HepG2 (cell line): Measurements from ENCODE around the gene TUBGCP4. TPM values are rescaled to one million over a fixed set of nuclear protein-coding genes. Genes with fewer than 3 reads are reported as not detected.

Source experiments
- CEBPB ChIP-seq: IDR thresholded peaks from 2 replicates; pipeline ENCODE4 v1.6.1; 2011; ENCODE audit warnings: low read depth, low read length, improper control_type of control experiment, borderline replicate concordance
- EHMT2 ChIP-seq: fragments of 200-600 bp; sonication (generic); IDR thresholded peaks from 2 replicates; pipeline ENCODE4 v1.7.0; 2017; ENCODE audit warnings: antibody characterized with exemption, low read depth, low read length, borderline replicate concordance
- ELF1 ChIP-seq: sonication (generic); formaldehyde crosslinking; IDR thresholded peaks from 2 replicates; pipeline ENCODE4 v1.4.0; 2020; ENCODE audit warnings: missing genetic modification reagents
- GFI1 ChIP-seq: sonication (generic); formaldehyde crosslinking; IDR thresholded peaks from 2 replicates; pipeline ENCODE4 v1.5.0; 2020; ENCODE audit warnings: missing genetic modification reagents, mild to moderate bottlenecking, borderline replicate concordance
- IRF2 ChIP-seq: IDR thresholded peaks from 2 replicates; pipeline ENCODE4 v1.6.1; 2018; ENCODE audit warnings: missing genetic modification reagents, missing compliant biosample characterization
- NR2F1 ChIP-seq, 2 experiments: fragments of 450-650 bp in 1 of 2; formaldehyde crosslinking in 1 of 2; IDR thresholded peaks; 2 replicates each; pipeline versions ENCODE4 v1.5.0 to v1.6.1; 2016 to 2020; ENCODE audit warnings: mild to moderate bottlenecking in 1 of 2, missing compliant biosample characterization in 1 of 2, missing genetic modification reagents in 1 of 2, moderate library complexity in 1 of 2
- PAX8 ChIP-seq: sonication (generic); formaldehyde crosslinking; IDR thresholded peaks from 2 replicates; pipeline ENCODE4 v1.8.0; 2022; ENCODE audit warnings: mild to moderate bottlenecking, missing genetic modification reagents, borderline replicate concordance
- PHF8 ChIP-seq: sonication (generic); formaldehyde crosslinking; IDR thresholded peaks from 2 replicates; pipeline ENCODE4 v1.5.0; 2020; ENCODE audit warnings: missing genetic modification reagents
- RARA ChIP-seq: IDR thresholded peaks from 2 replicates; pipeline ENCODE4 v1.6.1; 2016; ENCODE audit warnings: missing genetic modification reagents, missing compliant biosample characterization
- SIX1 ChIP-seq: sonication (generic); formaldehyde crosslinking; IDR thresholded peaks from 2 replicates; pipeline ENCODE4 v1.4.0; 2020; ENCODE audit warnings: missing genetic modification reagents, borderline replicate concordance
- SYNCRIP ChIP-seq: fragments of 200-400 bp; formaldehyde crosslinking; IDR thresholded peaks from 2 replicates; pipeline ENCODE4 v1.6.1; 2018; ENCODE audit warnings: mild to moderate bottlenecking, low read depth, low read length; ENCODE audit not compliant: insufficient read depth
- YEATS4 ChIP-seq: sonication (generic); formaldehyde crosslinking; IDR thresholded peaks from 2 replicates; pipeline ENCODE4 v1.4.0; 2020; ENCODE audit warnings: missing genetic modification reagents, borderline replicate concordance
- ZFX ChIP-seq: sonication (generic); formaldehyde crosslinking; IDR thresholded peaks from 2 replicates; pipeline ENCODE4 v1.4.0; 2020; ENCODE audit warnings: mild to moderate bottlenecking, low read depth, missing genetic modification reagents, moderate library complexity
- ZNF367 ChIP-seq: sonication (generic); formaldehyde crosslinking; IDR thresholded peaks from 2 replicates; pipeline ENCODE4 v1.4.0; 2020; ENCODE audit warnings: missing genetic modification reagents, borderline replicate concordance
- ZNF577 ChIP-seq: sonication (generic); formaldehyde crosslinking; IDR thresholded peaks from 2 replicates; pipeline ENCODE4 v1.4.0; 2020; ENCODE audit warnings: mild to moderate bottlenecking, low read depth, missing genetic modification reagents, borderline replicate concordance
- ZNF878 ChIP-seq: sonication (generic); formaldehyde crosslinking; IDR thresholded peaks from 2 replicates; pipeline ENCODE4 v1.8.1; 2023; ENCODE audit warnings: mild to moderate bottlenecking, missing genetic modification reagents, moderate library complexity
- ZSCAN12 ChIP-seq: sonication (generic); formaldehyde crosslinking; IDR thresholded peaks from 2 replicates; pipeline ENCODE4 v1.9.0; 2021; ENCODE audit warnings: mild to moderate bottlenecking, missing genetic modification reagents
- polyA plus RNA-seq, 8 experiments: library from polyadenylated mRNA; depleted of rRNA in 3 of 8; stranded (reverse) in 7 of 8; unstranded in 1 of 8; fragments of >200 nt; fragmentation: Illumina TruSeq in 4 of 8; extraction: Trizol in 4 of 8; gene quantifications; 2 replicates each; pipeline versions ENCODE4 v1.2.1 to v1.2.3, GENCODE V29; 2011 to 2016; ENCODE audit warnings: low read depth in 4 of 8, missing spikeins in 1 of 8, mixed read lengths in 1 of 8; ENCODE audit not compliant: insufficient read depth in 1 of 8
- total RNA-seq, 5 experiments: library from RNA; depleted of rRNA; stranded (reverse); fragments of >200 nt; fragmentation: Illumina TruSeq; extraction: Trizol; gene quantifications; 2 replicates each; pipeline ENCODE4 v1.2.3, GENCODE V29; 2016; ENCODE audit warnings: low read depth in 1 of 5
- TF ChIP-seq, protein P1 (sequence below): sonication (generic); formaldehyde crosslinking; IDR thresholded peaks from 2 replicates; pipeline ENCODE4 v1.4.0; 2020; ENCODE audit warnings: mild to moderate bottlenecking, missing genetic modification reagents
- TF ChIP-seq, protein P2 (sequence below): sonication (generic); formaldehyde crosslinking; IDR thresholded peaks from 2 replicates; pipeline ENCODE4 v1.4.0; 2020; ENCODE audit warnings: missing genetic modification reagents, low read depth, mild to moderate bottlenecking, borderline replicate concordance
- TF ChIP-seq, protein P3 (sequence below): sonication (generic); formaldehyde crosslinking; IDR thresholded peaks from 2 replicates; pipeline ENCODE4 v1.5.1; 2020; ENCODE audit warnings: missing genetic modification reagents, mild to moderate bottlenecking, borderline replicate concordance
- TF ChIP-seq, protein P4 (sequence below): sonication (generic); formaldehyde crosslinking; IDR thresholded peaks from 2 replicates; pipeline ENCODE4 v1.5.0; 2020; ENCODE audit warnings: mild to moderate bottlenecking, missing genetic modification reagents, moderate library complexity
- TF ChIP-seq, protein P5 (sequence below), 2 experiments: fragments of 450-650 bp in 1 of 2; sonication (generic) in 1 of 2; formaldehyde crosslinking; IDR thresholded peaks; 2 replicates each; pipeline versions ENCODE4 v1.5.0 to v1.8.0; 2020 to 2022; ENCODE audit warnings: mild to moderate bottlenecking in 1 of 2, missing genetic modification reagents in 1 of 2

Gene TUBGCP4
- total and polyA plus RNA-seq, 2 of the 13 experiments (the other 11 are each of a cell fraction or from before 2014, with no cell fraction given): 15.0 to 20.5 TPM

DNA sequence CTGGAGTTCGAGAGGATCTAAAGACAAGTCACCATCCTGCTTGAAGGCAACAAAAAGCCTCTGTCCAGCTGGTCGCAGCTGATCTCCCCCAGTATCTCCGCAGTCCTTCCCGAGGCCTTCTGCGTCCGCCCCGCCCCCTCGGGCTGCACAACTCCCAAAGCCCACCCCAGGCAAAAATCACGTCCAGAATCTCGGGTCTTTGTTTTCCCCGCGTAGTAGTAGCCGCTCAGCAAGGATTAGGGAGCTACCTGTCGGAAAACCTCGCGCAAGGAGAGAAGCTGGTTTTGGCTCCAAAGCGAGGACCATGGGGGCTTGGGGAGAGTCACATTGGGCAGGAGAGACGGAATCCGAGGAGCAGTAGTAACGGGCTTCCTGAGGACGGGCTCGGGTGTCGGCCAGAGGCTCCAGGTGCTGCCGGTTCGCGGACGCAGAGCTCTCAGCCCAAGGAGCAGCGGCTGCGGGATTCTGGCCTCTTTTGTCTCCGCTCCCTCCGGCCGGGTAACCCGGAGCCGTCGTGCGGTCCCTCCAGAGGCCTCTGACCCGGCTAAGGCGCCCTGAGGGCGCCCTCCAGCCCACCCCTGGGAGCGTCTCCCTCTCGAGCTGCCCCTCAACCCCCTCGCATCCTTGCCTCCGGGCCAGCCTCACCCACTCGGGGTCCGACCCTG lies 459 bp upstream of the TUBGCP4 start (continued):
- no peak for TF ChIP-seq IRF2 (CRISPR knock-in tag)
- TF ChIP-seq ZSCAN12: no peak
- TF ChIP-seq, protein P1, sequence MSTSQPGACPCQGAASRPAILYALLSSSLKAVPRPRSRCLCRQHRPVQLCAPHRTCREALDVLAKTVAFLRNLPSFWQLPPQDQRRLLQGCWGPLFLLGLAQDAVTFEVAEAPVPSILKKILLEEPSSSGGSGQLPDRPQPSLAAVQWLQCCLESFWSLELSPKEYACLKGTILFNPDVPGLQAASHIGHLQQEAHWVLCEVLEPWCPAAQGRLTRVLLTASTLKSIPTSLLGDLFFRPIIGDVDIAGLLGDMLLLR (CRISPR knock-in tag): peak; percentile 17; the same call in 1 of the 2 replicates
- TF ChIP-seq YEATS4 (CRISPR knock-in tag): no peak
- TF ChIP-seq NR2F1 (CRISPR knock-in tag; IDR thresholded peaks at IDR 0.05): no peak
- TF ChIP-seq, protein P2, sequence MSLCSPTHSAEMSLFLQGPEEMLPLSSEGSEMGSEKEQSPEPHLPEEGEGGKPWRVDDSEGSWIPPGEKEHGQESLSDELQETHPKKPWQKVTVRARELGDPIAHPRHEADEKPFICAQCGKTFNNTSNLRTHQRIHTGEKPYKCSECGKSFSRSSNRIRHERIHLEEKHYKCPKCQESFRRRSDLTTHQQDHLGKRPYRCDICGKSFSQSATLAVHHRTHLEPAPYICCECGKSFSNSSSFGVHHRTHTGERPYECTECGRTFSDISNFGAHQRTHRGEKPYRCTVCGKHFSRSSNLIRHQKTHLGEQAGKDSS: no peak
- TF ChIP-seq SIX1: no peak
- TF ChIP-seq CEBPB: no peak
- TF ChIP-seq ZNF577 (CRISPR knock-in tag): no peak
- TF ChIP-seq SYNCRIP: no peak
- TF ChIP-seq PAX8 (CRISPR knock-in tag): no peak
- no peak for TF ChIP-seq ZFX
- TF ChIP-seq GFI1 (CRISPR knock-in tag): no peak; the same call in 1 of the 2 replicates
- TF ChIP-seq, protein P3, sequence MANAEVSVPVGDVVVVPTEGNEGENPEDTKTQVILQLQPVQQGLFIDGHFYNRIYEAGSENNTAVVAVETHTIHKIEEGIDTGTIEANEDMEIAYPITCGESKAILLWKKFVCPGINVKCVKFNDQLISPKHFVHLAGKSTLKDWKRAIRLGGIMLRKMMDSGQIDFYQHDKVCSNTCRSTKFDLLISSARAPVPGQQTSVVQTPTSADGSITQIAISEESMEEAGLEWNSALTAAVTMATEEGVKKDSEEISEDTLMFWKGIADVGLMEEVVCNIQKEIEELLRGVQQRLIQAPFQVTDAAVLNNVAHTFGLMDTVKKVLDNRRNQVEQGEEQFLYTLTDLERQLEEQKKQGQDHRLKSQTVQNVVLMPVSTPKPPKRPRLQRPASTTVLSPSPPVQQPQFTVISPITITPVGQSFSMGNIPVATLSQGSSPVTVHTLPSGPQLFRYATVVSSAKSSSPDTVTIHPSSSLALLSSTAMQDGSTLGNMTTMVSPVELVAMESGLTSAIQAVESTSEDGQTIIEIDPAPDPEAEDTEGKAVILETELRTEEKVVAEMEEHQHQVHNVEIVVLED: no peak
- 0 out of 2 replicates have a peak, but pooled peaks have one; percentile 15 for TF ChIP-seq ZNF878 (CRISPR knock-in tag)
- TF ChIP-seq EHMT2: no peak
- TF ChIP-seq, protein P4, sequence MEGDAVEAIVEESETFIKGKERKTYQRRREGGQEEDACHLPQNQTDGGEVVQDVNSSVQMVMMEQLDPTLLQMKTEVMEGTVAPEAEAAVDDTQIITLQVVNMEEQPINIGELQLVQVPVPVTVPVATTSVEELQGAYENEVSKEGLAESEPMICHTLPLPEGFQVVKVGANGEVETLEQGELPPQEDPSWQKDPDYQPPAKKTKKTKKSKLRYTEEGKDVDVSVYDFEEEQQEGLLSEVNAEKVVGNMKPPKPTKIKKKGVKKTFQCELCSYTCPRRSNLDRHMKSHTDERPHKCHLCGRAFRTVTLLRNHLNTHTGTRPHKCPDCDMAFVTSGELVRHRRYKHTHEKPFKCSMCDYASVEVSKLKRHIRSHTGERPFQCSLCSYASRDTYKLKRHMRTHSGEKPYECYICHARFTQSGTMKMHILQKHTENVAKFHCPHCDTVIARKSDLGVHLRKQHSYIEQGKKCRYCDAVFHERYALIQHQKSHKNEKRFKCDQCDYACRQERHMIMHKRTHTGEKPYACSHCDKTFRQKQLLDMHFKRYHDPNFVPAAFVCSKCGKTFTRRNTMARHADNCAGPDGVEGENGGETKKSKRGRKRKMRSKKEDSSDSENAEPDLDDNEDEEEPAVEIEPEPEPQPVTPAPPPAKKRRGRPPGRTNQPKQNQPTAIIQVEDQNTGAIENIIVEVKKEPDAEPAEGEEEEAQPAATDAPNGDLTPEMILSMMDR (CRISPR knock-in tag): no peak
- peak; percentile 18; the same call in 1 of the 2 replicates for TF ChIP-seq ELF1 (CRISPR knock-in tag)
- TF ChIP-seq, protein P5, sequence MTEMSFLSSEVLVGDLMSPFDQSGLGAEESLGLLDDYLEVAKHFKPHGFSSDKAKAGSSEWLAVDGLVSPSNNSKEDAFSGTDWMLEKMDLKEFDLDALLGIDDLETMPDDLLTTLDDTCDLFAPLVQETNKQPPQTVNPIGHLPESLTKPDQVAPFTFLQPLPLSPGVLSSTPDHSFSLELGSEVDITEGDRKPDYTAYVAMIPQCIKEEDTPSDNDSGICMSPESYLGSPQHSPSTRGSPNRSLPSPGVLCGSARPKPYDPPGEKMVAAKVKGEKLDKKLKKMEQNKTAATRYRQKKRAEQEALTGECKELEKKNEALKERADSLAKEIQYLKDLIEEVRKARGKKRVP (CRISPR knock-in tag; IDR thresholded peaks at IDR 0.05): no peak
- no peak for TF ChIP-seq RARA (CRISPR knock-in tag)
- TF ChIP-seq PHF8: no peak
- no peak for TF ChIP-seq ZNF367 (CRISPR knock-in tag)
